GM18858 (cell line): ENCODE data around the gene BSX.

Experiments used
- ATAC-seq: cut with Tn5 transposase; IDR thresholded peaks from one replicate; pipeline ENCODE4 v1.9.1; 2021; ENCODE audit not compliant: unreplicated experiment

BSX gene

DNA sequence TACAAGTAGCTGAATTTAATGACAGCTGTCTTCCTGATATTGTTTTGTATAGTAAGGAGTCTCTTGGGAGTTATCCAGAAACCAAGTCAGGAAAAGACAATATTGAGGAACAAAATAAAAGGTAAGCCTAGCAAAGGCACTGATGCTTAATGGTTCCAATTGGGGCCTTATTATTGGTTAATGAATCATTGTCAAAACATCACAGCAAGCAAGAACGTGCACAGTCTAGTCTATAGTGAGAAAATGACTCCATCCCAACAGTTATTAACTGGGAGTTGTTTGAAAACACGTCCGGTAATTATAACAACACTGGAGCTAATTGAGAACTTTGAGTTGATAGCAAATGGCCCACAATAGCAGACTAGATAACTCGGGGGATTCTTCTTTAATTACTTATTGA lies 17.7 kb downstream of the BSX start:
- no peak for ATAC-seq

DNA sequence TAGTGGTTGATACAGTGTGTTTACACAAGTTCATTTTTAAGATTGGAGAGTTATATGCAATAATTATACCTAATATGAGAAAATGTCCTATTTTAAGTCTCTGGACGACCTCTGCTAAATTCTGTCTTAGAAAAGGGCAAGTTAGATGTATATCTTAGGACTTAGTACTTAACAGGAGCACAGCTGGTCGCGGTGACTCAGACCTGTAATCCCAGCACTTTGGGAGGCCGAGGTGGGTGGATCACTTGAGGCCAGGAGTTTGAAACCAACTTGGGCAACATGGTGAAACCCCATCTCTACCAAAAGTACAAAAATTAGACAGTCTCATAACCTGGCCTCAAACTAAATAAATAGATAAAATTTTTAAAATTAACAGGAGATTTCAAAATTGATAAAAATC lies 27.2 kb downstream of the BSX start:
- no peak for ATAC-seq

DNA sequence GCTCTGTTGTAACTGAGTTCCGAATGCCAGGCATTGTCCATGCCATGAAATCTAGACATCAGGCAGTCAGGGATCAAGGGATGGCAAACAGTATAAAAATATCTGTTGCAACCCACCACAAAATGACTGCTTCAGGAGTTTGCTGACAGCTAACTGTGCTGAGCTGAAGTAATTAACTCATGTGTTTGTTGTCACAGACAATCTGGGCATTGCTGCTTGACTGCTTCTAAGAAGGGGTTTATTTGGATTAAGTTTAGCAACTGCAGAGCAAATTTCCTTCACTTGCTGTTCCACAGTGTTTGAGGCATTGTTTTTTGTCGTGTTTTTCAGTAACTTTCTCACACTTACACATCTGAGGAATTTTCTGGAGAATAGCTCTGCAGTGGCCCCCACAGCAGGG lies 30.4 kb downstream of the BSX start:
- no peak for ATAC-seq

DNA sequence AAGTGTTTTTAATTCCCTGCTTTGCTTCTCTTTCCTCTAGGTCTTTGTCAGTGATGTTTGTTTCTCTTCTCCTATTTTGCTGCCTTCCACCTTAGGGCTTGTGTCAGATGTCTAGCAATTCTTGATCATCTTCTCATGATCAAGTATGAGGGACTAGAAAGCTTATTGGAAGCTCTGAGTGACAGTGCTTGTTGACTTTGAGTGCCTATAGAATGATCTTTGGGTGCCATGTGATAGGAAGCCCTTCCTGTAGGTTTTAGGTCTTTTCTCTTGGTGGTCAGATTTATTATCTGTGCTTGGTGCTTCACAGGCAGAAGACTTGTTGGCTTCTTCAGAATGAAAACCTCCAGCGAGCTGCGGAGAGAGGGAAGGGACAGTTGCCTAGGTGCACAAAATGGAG lies 43.1 kb downstream of the BSX start:
- ATAC-seq, result no peak

DNA sequence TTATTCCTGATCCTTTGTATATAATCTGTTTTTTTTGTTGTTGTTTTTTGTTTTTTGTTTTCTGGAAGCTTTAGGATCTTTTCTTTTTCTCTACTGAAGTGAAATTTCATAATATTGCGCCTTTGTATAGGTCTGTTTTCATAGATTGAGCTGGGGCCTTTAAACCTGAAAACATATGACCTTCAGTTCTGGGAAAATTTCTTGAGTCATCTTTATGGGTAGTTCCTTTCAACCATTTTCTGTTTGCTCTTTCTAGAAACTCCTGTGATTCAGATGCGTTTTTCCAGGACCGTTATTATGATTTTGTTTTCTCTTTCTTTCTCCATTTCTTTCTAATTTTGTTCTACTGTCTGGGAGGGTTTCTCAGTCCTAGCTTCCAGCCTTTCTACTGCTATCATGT lies 43.7 kb downstream of the BSX start:
- ATAC-seq, result no peak

DNA sequence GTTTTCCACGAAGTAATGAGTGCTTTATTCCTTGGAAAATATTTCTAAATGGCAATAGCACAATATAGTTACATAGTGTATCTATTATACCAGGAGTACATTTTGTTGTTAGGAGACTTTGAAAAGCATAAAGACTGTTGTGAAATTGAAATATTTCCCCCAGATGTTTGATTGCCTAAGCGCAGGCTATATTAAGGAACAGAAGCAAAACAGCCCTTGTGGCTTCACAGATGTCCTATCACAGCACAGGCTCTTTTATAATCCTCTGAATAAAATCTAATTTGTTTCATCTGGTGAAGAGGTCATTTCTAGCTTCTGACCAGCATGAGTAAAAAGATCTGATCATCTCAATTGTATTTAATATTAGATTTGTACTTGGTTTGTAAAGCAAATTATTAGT lies 48.2 kb downstream of the BSX start:
- ATAC-seq, result no peak

DNA sequence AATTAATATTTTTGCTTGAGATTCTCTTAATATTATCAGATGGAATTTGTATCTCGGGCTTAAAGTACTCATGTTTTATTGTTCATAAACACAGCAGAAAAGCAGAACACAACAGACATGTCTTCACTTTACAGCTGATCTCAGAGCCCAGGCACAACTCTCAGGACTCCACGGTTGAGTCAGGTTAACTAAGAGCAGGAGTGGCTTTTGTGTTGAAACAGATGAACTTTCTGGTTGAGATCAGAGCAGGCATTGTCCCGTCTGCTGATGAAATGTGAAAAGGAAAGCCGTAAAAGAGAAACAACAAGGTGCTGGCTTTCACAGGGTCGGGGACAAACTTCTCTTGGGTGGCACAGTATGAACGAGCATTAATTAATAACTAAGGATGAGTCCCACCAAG lies 50.1 kb downstream of the BSX start:
- no peak for ATAC-seq
